Left renal cortex interstitium (tissue), 4 donors: ENCODE data around the gene PLD5. TPM values are rescaled to one million over a fixed set of nuclear protein-coding genes. Genes with fewer than 3 reads are reported as not detected.
"Not testable (repeated sequence)": the region's sequence is repeated elsewhere in the genome, so short reads cannot be mapped to it uniquely, and the experiment has no call there.

Experiments
- DNase-seq, 4 donors: peaks; one replicate each; pipeline ENCODE4 v3.0.0-alpha.2; 2013; ENCODE audit warnings: low read depth in 4 of 4, low spot score in 2 of 4, missing footprints in 1 of 4
- polyA plus RNA-seq, 4 donors: library from polyadenylated mRNA; unstranded; fragments of 120-200 nt; gene quantifications; one replicate each; pipeline ENCODE4 v1.2.1, GENCODE V29; 2013; ENCODE audit not compliant: insufficient read length in 4 of 4

The PLD5 gene
- polyA plus RNA-seq, 4 donors, result 0.96 to 1.5 (median 1.3) TPM

- not testable (repeated sequence) for DNase-seq
These were observed 215.8 kb downstream of the PLD5 start for GRCh38 chr1:242308681-242309080.

DNA sequence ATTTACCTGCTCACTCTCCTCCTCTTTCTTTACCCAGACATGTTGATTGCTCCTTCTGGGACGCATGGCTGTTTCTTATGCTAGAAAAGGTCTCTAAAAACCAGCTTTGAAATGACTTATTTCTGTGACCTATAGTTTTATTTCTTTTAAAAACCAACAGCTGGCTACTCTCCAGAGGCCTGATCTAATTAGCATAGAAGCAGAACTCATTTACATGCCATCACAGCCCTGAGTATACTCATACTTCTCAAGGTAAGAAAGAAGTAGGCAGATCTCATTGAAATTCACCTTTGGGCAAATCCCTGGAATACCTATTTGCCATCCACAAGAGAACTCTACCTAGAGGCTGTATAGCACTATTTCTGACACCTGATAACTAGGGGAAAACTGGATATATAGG, 230.7 kb downstream of the PLD5 start:
- not testable (repeated sequence) for DNase-seq

DNA sequence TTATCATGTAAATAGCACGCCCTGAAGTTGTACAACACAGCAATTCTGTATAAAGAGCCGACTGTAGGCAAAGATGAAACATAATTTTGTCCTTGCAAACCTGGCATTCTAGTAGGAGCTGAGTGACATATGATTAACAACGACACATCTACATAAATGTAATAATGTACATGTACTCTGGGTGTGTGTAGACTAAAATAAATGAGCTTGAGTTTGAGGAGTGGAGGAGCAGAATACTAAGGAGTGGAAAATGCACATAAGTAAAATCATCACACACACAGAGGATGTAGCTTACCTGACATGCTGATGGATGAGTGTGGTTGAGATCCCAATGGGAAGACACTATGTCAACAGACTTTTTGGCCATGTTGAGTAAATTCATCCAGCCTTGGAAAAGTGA, 236.4 kb downstream of the PLD5 start:
- DNase-seq, result not testable (repeated sequence)

GRCh38 chr1:242282758-242283485, 241.6 kb downstream of the PLD5 start:
- not testable (repeated sequence) for DNase-seq

DNA sequence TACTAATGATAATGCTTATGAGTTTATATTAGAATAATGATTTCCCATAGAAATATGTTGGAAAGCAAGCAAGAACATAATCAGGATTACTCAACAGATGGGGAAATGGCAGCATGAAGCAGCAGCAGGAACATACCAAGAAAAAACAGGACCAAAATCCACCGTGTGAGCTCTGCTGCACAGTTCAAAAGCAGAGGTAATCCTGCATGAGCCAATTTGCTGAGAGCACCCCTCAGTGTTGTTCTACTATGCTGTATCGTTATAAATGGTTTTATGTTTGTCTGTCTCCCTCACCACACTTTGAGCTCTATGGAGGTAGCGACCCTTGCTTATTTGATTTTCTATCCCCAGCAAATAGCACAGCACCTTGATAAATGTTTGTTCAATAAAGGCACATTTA, 246.1 kb downstream of the PLD5 start:
- not testable (repeated sequence) for DNase-seq

DNA sequence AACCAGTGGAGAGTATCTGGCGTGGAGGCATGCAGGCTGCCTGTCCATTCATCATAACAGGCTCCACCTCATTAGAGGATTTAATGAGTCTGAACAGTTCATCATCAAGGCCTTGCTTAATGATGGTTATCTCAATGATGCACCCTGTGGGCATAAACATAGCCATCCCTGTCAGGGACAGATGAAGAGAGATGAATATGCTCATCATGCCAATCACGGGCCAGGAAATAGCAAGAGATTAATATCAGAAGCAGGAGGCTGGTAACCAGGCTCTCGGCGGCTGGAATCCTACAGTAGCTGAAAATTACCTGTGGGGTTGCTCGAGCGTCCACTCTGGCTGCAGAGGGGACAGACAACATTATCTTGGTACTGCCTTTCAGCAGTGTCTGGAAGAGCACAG, 247.7 kb downstream of the PLD5 start:
- not testable (repeated sequence) for DNase-seq

- DNase-seq, result not testable (repeated sequence)
These were observed 257.5 kb downstream of the PLD5 start for GRCh38 chr1:242267004-242267403.

DNA sequence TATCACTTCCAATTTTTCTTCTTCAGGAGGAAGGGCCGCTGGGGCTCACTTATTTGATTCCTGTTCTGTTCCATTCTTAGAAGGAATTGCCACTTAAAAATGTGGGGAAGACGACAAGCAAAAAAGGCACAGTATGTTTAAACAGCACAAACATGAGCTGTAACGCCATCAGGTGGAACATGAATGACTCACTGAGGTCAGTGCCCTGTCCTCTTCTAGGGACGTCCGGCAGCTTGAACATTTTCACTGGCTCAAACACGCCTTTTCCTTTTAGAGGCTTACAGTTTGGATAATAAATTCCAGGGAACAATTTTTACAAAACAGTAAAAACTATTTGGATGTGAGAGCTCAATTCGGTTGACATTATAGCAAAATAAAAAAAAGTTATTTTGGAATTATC, 260.1 kb downstream of the PLD5 start:
- DNase-seq, result not testable (repeated sequence)

GRCh38 chr1:242245255-242245654, 279.2 kb downstream of the PLD5 start:
- no peak for DNase-seq

- DNase-seq, result no peak
These were observed 281.0 kb downstream of the PLD5 start for GRCh38 chr1:242243472-242243871.

GRCh38 chr1:242242983-242243382, 281.5 kb downstream of the PLD5 start:
- no peak for DNase-seq

- DNase-seq, result no peak
These were observed 282.6 kb downstream of the PLD5 start for GRCh38 chr1:242241936-242242335.

DNA sequence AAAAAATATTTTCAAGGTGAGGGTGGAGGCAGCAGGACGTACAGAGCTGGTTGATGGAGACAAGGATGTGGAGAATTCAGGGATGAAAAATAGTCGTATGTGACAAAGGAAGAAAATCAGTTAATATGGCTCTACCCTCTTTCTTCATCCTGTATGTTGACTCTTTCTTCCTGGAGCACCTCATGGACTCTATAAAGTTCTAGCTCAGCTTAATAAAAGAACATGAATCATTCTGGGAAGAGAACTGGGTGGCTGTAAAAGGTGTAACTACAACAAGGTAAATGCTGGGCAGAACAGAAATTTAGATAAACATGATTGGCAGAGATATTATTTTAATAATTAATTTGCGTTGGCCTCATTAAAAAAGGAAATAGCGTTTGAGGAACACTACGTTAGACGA, 283.8 kb downstream of the PLD5 start:
- no peak for DNase-seq

DNA sequence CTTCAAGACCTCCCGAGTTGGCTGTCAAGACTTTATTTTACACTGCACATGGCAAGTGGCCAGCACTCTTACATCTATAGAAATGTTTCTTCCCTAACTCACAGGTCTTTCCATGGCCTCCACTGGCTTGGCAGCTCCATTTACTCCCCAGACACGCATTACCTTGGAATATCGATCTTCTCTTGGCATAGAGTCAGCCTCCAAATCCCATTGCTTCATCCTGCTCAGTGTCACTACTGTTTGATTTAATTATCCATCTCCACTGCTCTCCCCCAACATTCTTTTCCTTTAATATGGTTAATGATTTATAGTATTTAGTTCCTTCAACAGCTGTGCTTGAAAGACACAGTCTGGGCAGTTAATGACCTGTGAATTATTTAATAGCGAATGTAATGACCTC, 284.4 kb downstream of the PLD5 start:
- DNase-seq, result peak in 3 of 4 donors; percentile 23 to 37 (median 27)

- no peak for DNase-seq
These were observed 285.1 kb downstream of the PLD5 start for GRCh38 chr1:242239398-242239797.

GRCh38 chr1:242237051-242237450, 287.4 kb downstream of the PLD5 start:
- no peak for DNase-seq

- DNase-seq, result no peak
These were observed 295.5 kb downstream of the PLD5 start for GRCh38 chr1:242228991-242229390.

DNA sequence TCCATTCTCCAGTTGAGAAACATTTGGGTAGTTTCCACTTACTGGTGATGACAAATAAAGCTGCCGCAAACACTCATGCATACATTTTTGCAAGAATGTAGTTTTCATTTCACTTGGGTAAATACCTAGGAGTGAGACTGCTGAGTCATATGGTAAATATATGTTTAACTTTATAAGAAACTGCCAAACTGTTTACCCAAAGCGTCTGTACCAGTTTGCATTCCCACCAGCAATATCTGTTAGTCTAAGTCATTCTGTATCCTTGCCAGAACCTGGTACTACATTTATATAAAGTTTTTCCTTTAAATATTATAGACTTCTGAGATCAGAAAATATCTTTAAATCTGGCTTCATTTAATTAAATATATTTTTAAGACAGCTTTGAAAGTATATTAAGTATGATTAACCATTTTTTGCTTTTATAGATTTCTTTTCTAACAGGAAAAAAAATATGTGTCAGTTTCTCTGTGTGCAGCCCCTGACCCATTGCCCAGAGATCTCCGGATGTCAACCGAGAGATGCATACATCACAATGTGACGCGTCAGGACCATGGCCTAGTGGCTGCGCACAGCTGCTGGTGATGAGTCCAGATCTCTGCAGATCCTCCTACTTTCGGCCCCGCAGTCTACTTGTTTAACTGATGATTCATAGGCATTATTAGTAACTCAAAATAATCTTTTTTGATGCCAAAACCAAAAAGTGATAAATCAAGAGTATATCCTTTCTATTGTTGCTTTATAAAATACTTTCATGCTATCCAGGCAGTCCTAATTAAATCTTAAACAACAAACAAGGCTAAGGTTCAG, 298.5 kb downstream of the PLD5 start:
- DNase-seq, result no peak

DNA sequence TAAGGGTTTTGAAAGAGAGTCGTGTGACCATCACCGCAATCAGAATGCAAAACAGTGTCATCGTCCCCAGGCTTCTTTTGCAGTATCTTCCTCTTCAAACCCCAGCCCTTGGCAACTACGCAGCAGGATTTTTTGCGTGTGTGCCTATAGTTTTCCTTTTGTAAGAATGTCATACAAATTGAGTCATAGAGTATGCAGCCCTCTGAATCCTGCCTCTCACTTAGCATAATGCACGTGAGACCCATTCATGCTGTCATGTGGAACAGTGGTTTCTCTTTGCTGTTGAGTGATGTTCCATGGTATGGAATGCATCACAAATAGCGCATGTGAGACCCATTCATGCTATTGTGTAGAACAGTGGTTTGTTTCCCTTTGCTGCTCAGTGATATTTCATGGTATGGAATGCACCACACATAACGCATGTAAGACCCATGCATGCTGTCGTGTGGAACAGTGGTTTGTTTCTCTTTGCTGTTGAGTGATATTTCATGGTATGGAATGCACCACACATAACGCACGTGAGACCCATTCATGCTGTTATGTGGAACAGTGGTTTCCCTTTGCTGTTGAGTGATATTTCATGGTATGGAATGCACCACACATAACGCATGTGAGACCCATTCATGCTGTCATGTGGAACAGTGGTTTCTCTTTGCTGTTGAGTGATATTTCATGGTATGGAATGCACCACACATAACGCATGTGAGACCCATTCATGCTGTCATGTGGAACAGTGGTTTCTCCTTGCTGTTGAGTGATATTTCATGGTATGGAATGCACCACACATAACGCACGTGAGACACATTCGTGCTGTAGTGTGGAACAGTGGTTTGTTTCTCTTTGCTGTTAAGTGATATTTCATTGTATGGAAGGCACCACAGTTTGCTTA, 299.4 kb downstream of the PLD5 start:
- DNase-seq, result not testable (repeated sequence)

DNA sequence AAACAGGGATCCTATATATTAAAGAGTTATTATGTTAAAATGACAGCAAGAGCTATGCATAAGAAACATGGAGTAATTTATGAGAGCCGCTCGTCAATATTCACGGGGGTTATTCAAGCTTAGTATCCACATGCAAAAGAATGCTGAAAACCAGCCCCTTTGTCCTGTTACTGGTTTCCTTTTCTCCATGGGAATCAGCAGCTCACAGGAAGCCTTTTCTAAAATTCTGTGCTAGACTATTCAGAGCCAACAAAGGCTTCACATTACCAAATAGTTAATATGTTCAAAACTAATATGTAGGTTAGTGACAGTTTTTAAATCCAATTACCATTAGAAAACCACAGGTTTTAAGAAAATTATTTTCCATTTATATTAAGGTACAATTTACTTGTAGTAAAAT, 300.0 kb downstream of the PLD5 start:
- DNase-seq, result no peak

- DNase-seq, result no peak
These were observed 304.6 kb downstream of the PLD5 start for GRCh38 chr1:242219905-242220304.
